Mucosa of rectum (tissue), 2 donors: ENCODE data around the gene ARPC2.
"Not testable (repeated sequence)": the region's sequence is repeated elsewhere in the genome, so short reads cannot be mapped to it uniquely, and the experiment has no call there.

Experiments used
- H3K27ac ChIP-seq, 2 donors: one replicate each; pipeline ENCODE4 v1.7.0; 2013; ENCODE audit warnings: inconsistent platforms in 2 of 2, low read depth in 2 of 2, low read length in 2 of 2
- H3K27me3 ChIP-seq, 2 donors: one replicate each; pipeline ENCODE4 v1.7.0; 2013; ENCODE audit warnings: low read length in 2 of 2; ENCODE audit not compliant: control insufficient read depth in 2 of 2, insufficient read depth in 2 of 2
- H3K36me3 ChIP-seq, 2 donors: one replicate each; pipeline ENCODE4 v1.7.0; 2013; ENCODE audit warnings: low read length in 2 of 2; ENCODE audit not compliant: control insufficient read depth in 2 of 2, insufficient read depth in 2 of 2
- H3K4me1 ChIP-seq, 2 donors: one replicate each; pipeline ENCODE4 v1.7.0; 2013; ENCODE audit warnings: low read length in 2 of 2, mild to moderate bottlenecking in 1 of 2; ENCODE audit not compliant: control insufficient read depth in 2 of 2, insufficient read depth in 2 of 2
- H3K4me3 ChIP-seq, 2 donors: one replicate each; pipeline ENCODE4 v1.7.0; 2013; ENCODE audit warnings: low read length in 2 of 2
- H3K9ac ChIP-seq, 2 donors: one replicate each; pipeline ENCODE4 v1.7.0; 2013; ENCODE audit warnings: low read length in 2 of 2, low read depth in 1 of 2, mild to moderate bottlenecking in 1 of 2
- H3K9me3 ChIP-seq, 2 donors: one replicate each; pipeline ENCODE4 v1.7.0; 2013; ENCODE audit warnings: low read length in 2 of 2; ENCODE audit not compliant: control insufficient read depth in 2 of 2
- donor health status: healthy.
- donor health status: Normal muscosa, but diverticular disease.

Gene ARPC2

GRCh38 chr2:218216674-218217359, at the start of gene ARPC2:
TSS of gene ARPC2 (plus strand) at chr2:218217189. CDS start at chr2:218217471, 282 bp downstream.
- H3K27ac ChIP-seq, result peak within 1 kb of the TSS; percentile 96 to 98
- peaks cover 4 to 17% of the 10 kb centered on the region in 2 donors for H3K36me3 ChIP-seq
- no peaks in the 10 kb centered on the region for H3K27me3 ChIP-seq
- H3K9me3 ChIP-seq, result no peaks in the 10 kb centered on the region
- H3K9ac ChIP-seq, result peak within 1 kb of the TSS; percentile 89 to 93
- H3K4me3 ChIP-seq, result peak within 1 kb of the TSS; percentile 94 to 96
- H3K4me1 ChIP-seq, result peaks cover 32 to 37% of the 10 kb centered on the region in 2 donors

- Histone ChIP-seq H3K4me1 (no peaks in the 10 kb centered on the region), H3K9ac (no peak overlapping the region), H3K27me3 (peaks cover 0 to 3% of the 10 kb centered on the region in 2 donors)
Observed at GRCh38 chr2:218168016-218168415, 49.0 kb upstream of the ARPC2 start.

GRCh38 chr2:218168635-218169462, 48.1 kb upstream of the ARPC2 start:
- Histone ChIP-seq H3K9ac (no peak overlapping the region), H3K27ac (no peak overlapping the region), H3K4me1 (no peaks in the 10 kb centered on the region), H3K36me3 (no peaks in the 10 kb centered on the region), H3K27me3 (peaks cover 0 to 3% of the 10 kb centered on the region in 2 donors), H3K9me3 (no peaks in the 10 kb centered on the region), H3K4me3 (no peak overlapping the region)

More at GRCh38 chr2:218168016-218168415, 49.0 kb upstream of the ARPC2 start:
- Histone ChIP-seq H3K27ac (no peak overlapping the region), H3K4me3 (no peak overlapping the region), H3K36me3 (no peaks in the 10 kb centered on the region), H3K9me3 (no peaks in the 10 kb centered on the region)

- peaks cover 0 to 3% of the 10 kb centered on the region in 2 donors for H3K27me3 ChIP-seq
- no peaks in the 10 kb centered on the region for H3K9me3 ChIP-seq
- no peak overlapping the region for H3K27ac ChIP-seq
Observed at GRCh38 chr2:218169757-218170546, 47.0 kb upstream of the ARPC2 start.

GRCh38 chr2:218171744-218172143, 45.2 kb upstream of the ARPC2 start:
- not testable (repeated sequence) for H3K4me3 ChIP-seq, H3K4me1 ChIP-seq, H3K36me3 ChIP-seq, H3K27me3 ChIP-seq, H3K9ac ChIP-seq, H3K27ac ChIP-seq, H3K9me3 ChIP-seq

More at GRCh38 chr2:218169757-218170546, 47.0 kb upstream of the ARPC2 start:
- no peaks in the 10 kb centered on the region for H3K4me1 ChIP-seq
- no peak overlapping the region for H3K9ac ChIP-seq
- H3K4me3 ChIP-seq, result no peak overlapping the region
- no peaks in the 10 kb centered on the region for H3K36me3 ChIP-seq

- H3K9me3 ChIP-seq, result no peaks in the 10 kb centered on the region
- no peak overlapping the region for H3K4me3 ChIP-seq
- peaks cover 0 to 3% of the 10 kb centered on the region in 2 donors for H3K27me3 ChIP-seq
- H3K4me1 ChIP-seq, result no peaks in the 10 kb centered on the region
- H3K36me3 ChIP-seq, result no peaks in the 10 kb centered on the region
- no peak overlapping the region for H3K9ac ChIP-seq
- H3K27ac ChIP-seq, result no peak overlapping the region
Observed at GRCh38 chr2:218172845-218173244, 44.1 kb upstream of the ARPC2 start.

GRCh38 chr2:218179782-218180181, 37.2 kb upstream of the ARPC2 start:
- no peaks in the 10 kb centered on the region for H3K36me3 ChIP-seq
- H3K27ac ChIP-seq, result no peak overlapping the region
- no peaks in the 10 kb centered on the region for H3K9me3 ChIP-seq
- no peaks in the 10 kb centered on the region for H3K27me3 ChIP-seq
- H3K4me1 ChIP-seq, result peaks cover 0 to 3% of the 10 kb centered on the region in 2 donors
- H3K9ac ChIP-seq, result no peak overlapping the region
- H3K4me3 ChIP-seq, result no peak overlapping the region

GRCh38 chr2:218180467-218181114, 36.4 kb upstream of the ARPC2 start:
- H3K4me3 ChIP-seq, result no peak overlapping the region
- H3K9me3 ChIP-seq, result no peaks in the 10 kb centered on the region
- no peaks in the 10 kb centered on the region for H3K36me3 ChIP-seq
- H3K9ac ChIP-seq, result no peak overlapping the region
- peaks cover 0 to 3% of the 10 kb centered on the region in 2 donors for H3K4me1 ChIP-seq
- H3K27ac ChIP-seq, result no peak overlapping the region
- no peaks in the 10 kb centered on the region for H3K27me3 ChIP-seq

- Histone ChIP-seq H3K4me1 (peaks cover 5 to 10% of the 10 kb centered on the region in 2 donors), H3K27me3 (no peaks in the 10 kb centered on the region), H3K9ac (no peak overlapping the region), H3K27ac (no peak overlapping the region), H3K36me3 (no peaks in the 10 kb centered on the region), H3K9me3 (no peaks in the 10 kb centered on the region), H3K4me3 (no peak overlapping the region)
Observed at GRCh38 chr2:218184331-218184730, 32.7 kb upstream of the ARPC2 start.
